Measurements from ENCODE around the gene PFKFB3. TPM values are rescaled to one million over a fixed set of nuclear protein-coding genes. Genes with fewer than 3 reads are reported as not detected.

Gene PFKFB3
- total and polyA plus RNA-seq, 2 experiments from 2014 or later: 47.6 TPM

DNA sequence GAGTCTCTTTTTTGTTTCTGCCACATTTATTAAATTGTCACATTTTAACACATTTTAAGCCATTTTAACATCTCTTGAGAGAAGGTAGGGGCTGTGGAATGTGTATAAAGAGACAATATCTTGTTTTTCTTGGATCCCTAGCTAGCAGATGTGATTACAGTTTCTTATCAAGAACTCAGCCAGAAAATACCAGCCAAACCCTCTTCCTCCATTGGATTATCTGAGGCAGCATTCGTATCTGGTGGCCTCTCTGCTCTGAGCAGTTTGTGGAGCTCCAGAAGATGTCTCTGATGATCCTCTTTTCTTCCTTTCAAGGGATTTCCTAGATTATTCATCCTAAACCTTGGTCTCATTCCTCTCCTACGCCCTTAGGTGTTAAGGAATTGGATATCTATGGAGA lies 35.3 kb upstream of the PFKFB3 start:
- Histone ChIP-seq H3K4me1 (ENCODE audit: low read depth) (peaks cover 41% of the 10 kb centered on the region), H3K27me3 (no peaks in the 10 kb centered on the region), H3K4me3 (no peak overlapping the region), H3K27ac (peak overlapping the region; percentile 12), H3K9me3 (ENCODE audit: low read depth) (no peaks in the 10 kb centered on the region), H3K36me3 (no peaks in the 10 kb centered on the region)
- no peak for TF ChIP-seq CTCF (IDR thresholded peaks at IDR 0.05; ENCODE audit: low read depth, low read length)
- no peak for DNase-seq (ENCODE audit: low read depth in 1 of 2, low spot score in 1 of 2)

DNA sequence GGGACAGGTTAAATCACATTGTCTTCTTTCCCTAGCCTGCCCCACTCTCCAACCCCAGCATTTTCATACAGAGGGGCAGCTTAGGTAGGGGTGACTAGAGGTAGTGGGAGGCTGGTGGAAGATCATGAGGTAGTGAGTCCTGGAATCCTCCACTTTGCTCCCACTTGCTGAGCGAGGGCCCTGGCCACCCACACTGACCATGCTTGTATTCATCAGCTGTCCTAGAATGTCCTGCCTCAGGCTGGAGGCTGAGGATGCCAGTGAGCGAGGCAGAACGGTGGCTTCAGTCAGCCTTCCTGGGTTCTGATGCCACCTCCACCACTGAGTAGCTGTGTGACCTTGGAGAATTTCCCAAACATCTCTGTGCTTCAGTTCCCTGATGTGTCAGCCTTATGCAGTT lies 34.6 kb upstream of the PFKFB3 start:
- no peak for DNase-seq (ENCODE audit: low read depth in 1 of 2, low spot score in 1 of 2)
- H3K27ac ChIP-seq: peak overlapping the region; percentile 12
- H3K4me3 ChIP-seq: no peak overlapping the region
- peaks cover 36% of the 10 kb centered on the region for H3K4me1 ChIP-seq (ENCODE audit: low read depth)
- no peak for TF ChIP-seq CTCF (IDR thresholded peaks at IDR 0.05; ENCODE audit: low read depth, low read length)
- no peaks in the 10 kb centered on the region for H3K27me3 ChIP-seq
- no peaks in the 10 kb centered on the region for H3K36me3 ChIP-seq
- H3K9me3 ChIP-seq (ENCODE audit: low read depth): no peaks in the 10 kb centered on the region

DNA sequence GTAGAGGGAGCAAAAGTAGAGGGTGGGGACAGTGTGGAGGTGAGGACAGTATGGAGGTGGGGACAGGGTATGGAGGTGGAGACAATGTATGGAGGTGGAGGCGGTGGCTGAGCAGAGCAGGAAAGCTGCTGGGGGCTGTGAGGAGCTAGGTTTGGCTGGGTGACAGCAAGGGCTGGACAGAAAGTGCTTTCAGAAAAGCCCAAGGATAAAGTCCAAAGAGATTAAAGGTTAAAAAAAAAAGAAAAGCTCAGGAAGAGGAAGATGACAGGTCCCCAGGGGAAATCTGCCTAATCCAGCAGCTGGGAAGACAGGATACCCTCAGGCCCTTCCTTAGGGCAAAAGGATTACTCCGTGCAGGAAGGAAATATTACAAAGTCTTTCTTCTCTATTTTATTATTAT lies 32.1 kb upstream of the PFKFB3 start:
- peak overlapping the region; percentile 34 for H3K27ac ChIP-seq
- H3K27me3 ChIP-seq: no peaks in the 10 kb centered on the region
- peaks cover 25% of the 10 kb centered on the region for H3K4me1 ChIP-seq (ENCODE audit: low read depth)

GRCh38 chr10:6171881-6172695 lies 30.6 kb upstream of the PFKFB3 start:
- peaks cover 22% of the 10 kb centered on the region for H3K4me1 ChIP-seq (ENCODE audit: low read depth)

More for the DNA sequence above, 32.1 kb upstream of the PFKFB3 start:
- Histone ChIP-seq H3K36me3 (no peaks in the 10 kb centered on the region), H3K4me3 (no peak overlapping the region), H3K9me3 (ENCODE audit: low read depth) (no peaks in the 10 kb centered on the region)
- no peak for DNase-seq (ENCODE audit: low read depth in 1 of 2, low spot score in 1 of 2)
- TF ChIP-seq CTCF (IDR thresholded peaks at IDR 0.05; ENCODE audit: low read depth, low read length): no peak

DNA sequence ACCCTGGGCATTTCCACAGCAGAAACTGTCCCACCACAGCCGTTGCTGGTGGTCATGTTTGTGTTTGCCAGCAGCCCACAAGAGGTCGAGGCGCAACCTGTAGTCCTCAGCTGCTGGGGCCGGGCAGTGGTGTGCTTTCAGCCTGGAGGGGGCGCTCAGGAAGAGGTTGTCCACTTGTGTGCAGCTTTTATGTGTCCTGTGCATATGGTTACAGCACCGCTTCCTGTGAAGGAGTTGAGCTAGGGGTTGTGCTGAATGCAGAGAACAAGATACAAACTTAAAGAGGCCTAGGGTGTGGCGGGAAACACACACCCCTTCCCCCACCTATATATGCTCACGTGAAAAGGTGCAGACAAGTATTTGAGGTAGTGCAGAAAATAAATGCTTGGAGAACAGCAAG lies 29.5 kb upstream of the PFKFB3 start:
- peak in 1 of 2 donors; percentile 42 for DNase-seq (ENCODE audit: low read depth in 1 of 2, low spot score in 1 of 2)
- H3K9me3 ChIP-seq (ENCODE audit: low read depth): no peaks in the 10 kb centered on the region
- peak overlapping the region; percentile 30 for H3K27ac ChIP-seq
- no peaks in the 10 kb centered on the region for H3K27me3 ChIP-seq
- peaks cover 24% of the 10 kb centered on the region for H3K4me1 ChIP-seq (ENCODE audit: low read depth)
- H3K4me3 ChIP-seq: no peak overlapping the region
- H3K36me3 ChIP-seq: no peaks in the 10 kb centered on the region
- TF ChIP-seq CTCF (IDR thresholded peaks at IDR 0.05; ENCODE audit: low read depth, low read length): peak; percentile 27

More at GRCh38 chr10:6171881-6172695, 30.6 kb upstream of the PFKFB3 start:
- H3K36me3 ChIP-seq: no peaks in the 10 kb centered on the region
- H3K27me3 ChIP-seq: no peaks in the 10 kb centered on the region
- DNase-seq (ENCODE audit: low read depth in 1 of 2, low spot score in 1 of 2): peak in 1 of 2 donors; percentile 91
- no peak for TF ChIP-seq CTCF (IDR thresholded peaks at IDR 0.05; ENCODE audit: low read depth, low read length)
- H3K27ac ChIP-seq: peak overlapping the region; percentile 60
- H3K9me3 ChIP-seq (ENCODE audit: low read depth): no peaks in the 10 kb centered on the region
- no peak overlapping the region for H3K4me3 ChIP-seq
